B cell (primary cell): ENCODE data around the gene FMN1. TPM values are rescaled to one million over a fixed set of nuclear protein-coding genes. Genes with fewer than 3 reads are reported as not detected.

Experiments
- ATAC-seq: fragments of 200-7000 bp; cut with Tn5 transposase; one replicate; pipeline ENCODE4 v1.10.0; 2021; ENCODE audit warnings: low read depth, mild to moderate bottlenecking, moderate number of reproducible peaks, moderate library complexity
- CTCF ChIA-PET: fragments of 350-600 bp; sonication (Branson Sonifier 250); formaldehyde crosslinking; loops from one replicate; lab custom pipeline; 2021; ENCODE audit warnings: antibody characterized with exemption, inconsistent platforms; lab: Charles Lee
- POLR2A ChIA-PET: fragments of 350-600 bp; sonication (Branson Sonifier 250); formaldehyde crosslinking; loops from one replicate; lab custom pipeline; 2021; ENCODE audit warnings: antibody characterized with exemption; lab: Charles Lee
- DNase-seq: peaks from one replicate; pipeline ENCODE4 v3.0.0; 2013
- H2AFZ ChIP-seq: 2 replicates; pipeline ENCODE4 v1.6.1; 2012; ENCODE audit warnings: mild to moderate bottlenecking, low read depth, low read length; ENCODE audit not compliant: insufficient read depth, poor library complexity, severe bottlenecking
- H3K27ac ChIP-seq, 2 donors: 1 replicate in 1 of 2; 2 replicates in 1 of 2; pipeline ENCODE4 v1.5.1; 2012 to 2013; ENCODE audit warnings: low read length in 2 of 2, mild to moderate bottlenecking in 2 of 2, moderate library complexity in 1 of 2
- H3K27me3 ChIP-seq, 4 experiments: fragments of 200-600 bp in 1 of 4; sonication (generic) in 1 of 4; replicated peaks in 1 of 4; 1 replicate in 2 of 4; 2 replicates in 2 of 4; pipeline versions ENCODE4 v1.6.1 to v1.7.0; 2013 to 2016; ENCODE audit warnings: low read length in 3 of 4, mild to moderate bottlenecking in 2 of 4, mixed read lengths in 1 of 4, moderate library complexity in 1 of 4; ENCODE audit not compliant: insufficient read depth in 4 of 4, control insufficient read depth in 3 of 4; ENCODE audit errors: control extremely low read depth in 1 of 4
- H3K36me3 ChIP-seq, 2 experiments: replicated peaks in 1 of 2; 1 replicate in 1 of 2; 2 replicates in 1 of 2; pipeline versions ENCODE4 v1.6.1 to v1.7.1; 2013; ENCODE audit warnings: low read length in 1 of 2; ENCODE audit not compliant: insufficient read depth in 2 of 2, control insufficient read depth in 1 of 2; ENCODE audit errors: control extremely low read depth in 1 of 2, extremely low read depth in 1 of 2
- H3K4me1 ChIP-seq, 2 donors: fragments of 200-600 bp in 1 of 2; sonication (generic) in 1 of 2; 1 replicate in 1 of 2; 2 replicates in 1 of 2; pipeline versions ENCODE4 v1.5.1 to v1.6.1; 2013 to 2017; ENCODE audit warnings: low read length in 2 of 2; ENCODE audit not compliant: control insufficient read depth in 2 of 2, insufficient read depth in 2 of 2
- H3K4me2 ChIP-seq: replicated peaks from 2 replicates; pipeline ENCODE3; 2012; ENCODE audit warnings: mild to moderate bottlenecking, low read depth, low read length; ENCODE audit not compliant: poor library complexity, severe bottlenecking
- H3K4me3 ChIP-seq, 5 experiments: fragments of 200-600 bp in 1 of 5; sonication (generic) in 1 of 5; 1 replicate in 3 of 5; 2 replicates in 2 of 5; pipeline versions ENCODE4 v1.5.1 to v1.7.0; 2011 to 2016; ENCODE audit warnings: low read length in 4 of 5, mild to moderate bottlenecking in 4 of 5, low read depth in 2 of 5, control low read depth in 1 of 5, moderate library complexity in 1 of 5; ENCODE audit not compliant: insufficient read depth in 1 of 5; ENCODE audit errors: control extremely low read depth in 1 of 5, extremely low read depth in 1 of 5
- H3K79me2 ChIP-seq: fragments of 200-600 bp; sonication (generic); one replicate; pipeline ENCODE4 v1.6.0; 2016; ENCODE audit warnings: low read length; ENCODE audit not compliant: control insufficient read depth, insufficient read depth
- H3K9ac ChIP-seq: fragments of 200-600 bp; sonication (generic); 2 replicates; pipeline ENCODE4 v1.6.1; 2017; ENCODE audit warnings: mild to moderate bottlenecking, low read length, moderate library complexity
- H3K9me3 ChIP-seq, 3 donors: one replicate each; pipeline versions ENCODE4 v1.6.1 to v1.7.1; 2013; ENCODE audit warnings: low read length in 2 of 3; ENCODE audit not compliant: control insufficient read depth in 2 of 3, insufficient read depth in 1 of 3; ENCODE audit errors: control extremely low read depth in 1 of 3
- H4K20me1 ChIP-seq: 2 replicates; pipeline ENCODE4 v1.6.0; 2012; ENCODE audit warnings: mild to moderate bottlenecking, low read length; ENCODE audit not compliant: insufficient read depth, control insufficient read depth, poor library complexity, severe bottlenecking
- H3K27ac Mint-ChIP-seq: one replicate; pipeline ENCODE4 v1.8.0; 2021; ENCODE audit warnings: mixed read lengths
- H3K27me3 Mint-ChIP-seq: one replicate; pipeline ENCODE4 v1.8.0; 2021; ENCODE audit warnings: mixed read lengths
- H3K4me1 Mint-ChIP-seq: one replicate; pipeline ENCODE4 v1.8.0; 2021; ENCODE audit warnings: mixed read lengths
- H3K4me3 Mint-ChIP-seq: one replicate; pipeline ENCODE4 v1.8.0; 2021; ENCODE audit warnings: mixed read lengths
- H3K9me3 Mint-ChIP-seq: one replicate; pipeline ENCODE4 v1.8.0; 2022; ENCODE audit warnings: mixed read lengths; ENCODE audit not compliant: insufficient read depth
- CTCF ChIP-seq: fragments of 200-600 bp; IDR thresholded peaks from one replicate; pipeline ENCODE4 v1.8.0; 2022; ENCODE audit warnings: antibody characterized with exemption, mild to moderate bottlenecking
- EZH2 ChIP-seq: IDR thresholded peaks from 2 replicates; pipeline ENCODE4 v1.6.1; 2012; ENCODE audit warnings: borderline replicate concordance, low read depth, mild to moderate bottlenecking, moderate library complexity, low read length; ENCODE audit not compliant: insufficient read depth, poor library complexity, severe bottlenecking
- WGBS: methylation state at CpG from one replicate; pipeline ENCODE4 v1.1.5; 2013; ENCODE audit warnings: missing lambda C conversion rate; ENCODE audit not compliant: insufficient coverage; 5-methylcytosine and 5-hydroxymethylcytosine counted together
- intact Hi-C: fragments of 100-400 bp; cut with micrococcal nuclease; formaldehyde crosslinking; loops from one replicate; pipeline ENCODE4 v1.10.0; 2022
- polyA plus RNA-seq: library from polyadenylated mRNA; depleted of rRNA; stranded (reverse); fragments of >200 nt; gene quantifications from 2 replicates; pipeline ENCODE4 v1.2.3, GENCODE V29; 2012
- total RNA-seq, 2 donors: library from RNA; stranded (reverse); fragments of 120-200 nt in 1 of 2; gene quantifications; 1 replicate in 1 of 2; 2 replicates in 1 of 2; pipeline versions ENCODE4 v1.2.3 to v1.2.4, GENCODE V29; 2013 to 2022

The FMN1 gene
- total and polyA plus RNA-seq, 2 donors (not counting 1 experiment from before 2014, with no cell fraction given), result 0.21 to 0.96 TPM

GRCh38 chr15:32722136-32722535 is 472.4 kb downstream of the FMN1 start:
- DNase-seq (no peak), ATAC-seq (no peak)
- intact Hi-C loops, result no loop called here
- Histone ChIP-seq H3K27ac (no peak overlapping the region), H3K9me3 (peaks cover 0 to 16% (median 0%) of the 10 kb centered on the region in 3 donors), H3K79me2 (no peaks in the 10 kb centered on the region), H3K36me3 (no peaks in the 10 kb centered on the region), H3K4me2 (no peak overlapping the region), H3K9ac (no peak overlapping the region), H3K27me3 (peaks cover 0 to 28% (median 15%) of the 10 kb centered on the region in 4 experiments), H3K4me3 (no peak overlapping the region), H2AFZ (no peak overlapping the region), H3K4me1 (peaks cover 21 to 22% of the 10 kb centered on the region in 2 donors), H4K20me1 (no peaks in the 10 kb centered on the region)
- ChIA-PET POLR2A (no interaction called here), CTCF (interaction anchor here (1.0 kb wide), 1 partner anchor 234 kb away, joined by 3 read pairs; no protein-coding TSS in a partner anchor)
- H3K9me3 Mint-ChIP-seq, result no peaks in the 10 kb centered on the region
- TF ChIP-seq CTCF (no peak), EZH2 (no peak)
- H3K4me3 Mint-ChIP-seq, result no peak overlapping the region
- no peak overlapping the region for H3K27ac Mint-ChIP-seq
- peaks cover 20% of the 10 kb centered on the region for H3K4me1 Mint-ChIP-seq
- peaks cover 31% of the 10 kb centered on the region for H3K27me3 Mint-ChIP-seq

GRCh38 chr15:32721596-32721995 is 472.9 kb downstream of the FMN1 start:
- peaks cover 25% of the 10 kb centered on the region for H3K4me1 Mint-ChIP-seq
- no peaks in the 10 kb centered on the region for H3K36me3 ChIP-seq
- H3K27me3 ChIP-seq, result peaks cover 0 to 33% (median 18%) of the 10 kb centered on the region in 4 experiments
- 88% methylated on average over 6 of the region's 6 CpGs for WGBS
- ATAC-seq (no peak), DNase-seq (no peak)
- no peaks in the 10 kb centered on the region for H3K79me2 ChIP-seq
- ChIA-PET CTCF (interaction anchor here (1.0 kb wide), 1 partner anchor 235 kb away, joined by 3 read pairs; no protein-coding TSS in a partner anchor), POLR2A (no interaction called here)
- no peaks in the 10 kb centered on the region for H4K20me1 ChIP-seq
- H3K9ac ChIP-seq, result no peak overlapping the region
- intact Hi-C loops, result no loop called here
- no peak overlapping the region for H3K27ac Mint-ChIP-seq
- no peak overlapping the region for H3K4me3 Mint-ChIP-seq
- H3K4me3 ChIP-seq, result no peak overlapping the region
- H2AFZ ChIP-seq, result no peak overlapping the region
- no peak overlapping the region for H3K4me2 ChIP-seq
- peaks cover 25 to 26% of the 10 kb centered on the region in 2 donors for H3K4me1 ChIP-seq
- H3K9me3 Mint-ChIP-seq, result no peaks in the 10 kb centered on the region
- peaks cover 0 to 16% (median 0%) of the 10 kb centered on the region in 3 donors for H3K9me3 ChIP-seq
- TF ChIP-seq CTCF, result no peak
- no peak for TF ChIP-seq EZH2
- H3K27me3 Mint-ChIP-seq, result peaks cover 34% of the 10 kb centered on the region
- H3K27ac ChIP-seq, result no peak overlapping the region
